Ascending aorta (tissue), 2 donors: ENCODE results near the gene RETREG3. TPM values are rescaled to one million over a fixed set of nuclear protein-coding genes. Genes with fewer than 3 reads are reported as not detected.
"Not testable (repeated sequence)": the region's sequence is repeated elsewhere in the genome, so short reads cannot be mapped to it uniquely, and the experiment has no call there.

Experiments
- DNase-seq, 2 donors: peaks; one replicate each; pipeline ENCODE4 v3.0.0-alpha.2; 2019; ENCODE audit warnings: low spot score in 2 of 2
- H3K27ac ChIP-seq, 2 donors: fragments of 200-600 bp; sonication (generic); one replicate each; pipeline ENCODE4 v1.5.1; 2016 to 2017; ENCODE audit warnings: mild to moderate bottlenecking in 1 of 2
- H3K27me3 ChIP-seq: fragments of 200-600 bp; sonication (generic); one replicate; pipeline ENCODE4 v1.5.1; 2017
- H3K36me3 ChIP-seq, 2 donors: fragments of 200-600 bp; sonication (generic); one replicate each; pipeline ENCODE4 v1.5.1; 2016
- H3K4me1 ChIP-seq, 2 donors: fragments of 200-600 bp; sonication (generic); one replicate each; pipeline ENCODE4 v1.5.1; 2016 to 2017; ENCODE audit warnings: mild to moderate bottlenecking in 1 of 2
- H3K4me3 ChIP-seq, 2 donors: fragments of 200-600 bp; sonication (generic); one replicate each; pipeline ENCODE4 v1.5.1; 2016 to 2017; ENCODE audit warnings: mild to moderate bottlenecking in 1 of 2
- H3K9me3 ChIP-seq, 2 donors: fragments of 200-600 bp; sonication (generic); one replicate each; pipeline ENCODE4 v1.5.1; 2016
- intact Hi-C: fragments of 100-400 bp; cut with DNase I; formaldehyde crosslinking; loops from one replicate; pipeline ENCODE4 v1.15.1; 2023
- total RNA-seq: library from RNA; depleted of rRNA; stranded (reverse); fragments of >200 nt; gene quantifications from one replicate; pipeline ENCODE4 v1.1.0, GENCODE V29; 2016
- TF ChIP-seq, protein P1 (sequence below), 3 experiments: fragments of 200-600 bp in 2 of 3; fragments of 450-650 bp in 1 of 3; sonication (generic) in 2 of 3; IDR thresholded peaks; one replicate each; pipeline ENCODE4 v1.5.1; 2016 to 2019; ENCODE audit warnings: antibody characterized with exemption in 3 of 3, mild to moderate bottlenecking in 1 of 3, moderate library complexity in 1 of 3

The RETREG3 gene
- total RNA-seq, 1 donor from 2014 or later: 51.3 TPM

DNA sequence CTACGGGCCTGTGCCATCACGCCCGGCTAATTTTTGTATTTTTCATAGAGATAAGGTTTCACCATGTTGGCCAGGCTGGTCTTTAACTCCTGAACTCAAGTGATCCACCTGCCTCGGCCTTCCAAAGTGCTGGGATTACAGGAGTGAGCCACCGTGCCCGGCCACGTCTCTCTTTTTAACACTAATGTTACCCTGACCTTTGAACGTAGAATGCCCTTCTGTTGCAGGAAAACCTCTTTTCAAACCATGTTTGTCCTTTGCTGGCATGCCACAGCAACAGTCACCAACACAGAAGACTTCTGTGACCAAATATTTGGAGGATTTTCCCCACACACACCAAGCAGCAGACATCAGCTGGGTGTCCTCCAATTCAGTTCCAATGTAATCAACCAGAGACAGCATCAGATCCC lies 64.3 kb downstream of the RETREG3 start:
- intact Hi-C loops: no loop called here
- H3K4me1 ChIP-seq: no peaks in the 10 kb centered on the region
- no peak overlapping the region for H3K27ac ChIP-seq
- H3K9me3 ChIP-seq: no peaks in the 10 kb centered on the region
- no peak overlapping the region for H3K4me3 ChIP-seq
- DNase-seq: no peak
- TF ChIP-seq, protein P1, sequence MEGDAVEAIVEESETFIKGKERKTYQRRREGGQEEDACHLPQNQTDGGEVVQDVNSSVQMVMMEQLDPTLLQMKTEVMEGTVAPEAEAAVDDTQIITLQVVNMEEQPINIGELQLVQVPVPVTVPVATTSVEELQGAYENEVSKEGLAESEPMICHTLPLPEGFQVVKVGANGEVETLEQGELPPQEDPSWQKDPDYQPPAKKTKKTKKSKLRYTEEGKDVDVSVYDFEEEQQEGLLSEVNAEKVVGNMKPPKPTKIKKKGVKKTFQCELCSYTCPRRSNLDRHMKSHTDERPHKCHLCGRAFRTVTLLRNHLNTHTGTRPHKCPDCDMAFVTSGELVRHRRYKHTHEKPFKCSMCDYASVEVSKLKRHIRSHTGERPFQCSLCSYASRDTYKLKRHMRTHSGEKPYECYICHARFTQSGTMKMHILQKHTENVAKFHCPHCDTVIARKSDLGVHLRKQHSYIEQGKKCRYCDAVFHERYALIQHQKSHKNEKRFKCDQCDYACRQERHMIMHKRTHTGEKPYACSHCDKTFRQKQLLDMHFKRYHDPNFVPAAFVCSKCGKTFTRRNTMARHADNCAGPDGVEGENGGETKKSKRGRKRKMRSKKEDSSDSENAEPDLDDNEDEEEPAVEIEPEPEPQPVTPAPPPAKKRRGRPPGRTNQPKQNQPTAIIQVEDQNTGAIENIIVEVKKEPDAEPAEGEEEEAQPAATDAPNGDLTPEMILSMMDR (IDR thresholded peaks at IDR 0.05): no peak
- peaks cover 35 to 37% of the 10 kb centered on the region in 2 donors for H3K36me3 ChIP-seq
- H3K27me3 ChIP-seq: no peaks in the 10 kb centered on the region

DNA sequence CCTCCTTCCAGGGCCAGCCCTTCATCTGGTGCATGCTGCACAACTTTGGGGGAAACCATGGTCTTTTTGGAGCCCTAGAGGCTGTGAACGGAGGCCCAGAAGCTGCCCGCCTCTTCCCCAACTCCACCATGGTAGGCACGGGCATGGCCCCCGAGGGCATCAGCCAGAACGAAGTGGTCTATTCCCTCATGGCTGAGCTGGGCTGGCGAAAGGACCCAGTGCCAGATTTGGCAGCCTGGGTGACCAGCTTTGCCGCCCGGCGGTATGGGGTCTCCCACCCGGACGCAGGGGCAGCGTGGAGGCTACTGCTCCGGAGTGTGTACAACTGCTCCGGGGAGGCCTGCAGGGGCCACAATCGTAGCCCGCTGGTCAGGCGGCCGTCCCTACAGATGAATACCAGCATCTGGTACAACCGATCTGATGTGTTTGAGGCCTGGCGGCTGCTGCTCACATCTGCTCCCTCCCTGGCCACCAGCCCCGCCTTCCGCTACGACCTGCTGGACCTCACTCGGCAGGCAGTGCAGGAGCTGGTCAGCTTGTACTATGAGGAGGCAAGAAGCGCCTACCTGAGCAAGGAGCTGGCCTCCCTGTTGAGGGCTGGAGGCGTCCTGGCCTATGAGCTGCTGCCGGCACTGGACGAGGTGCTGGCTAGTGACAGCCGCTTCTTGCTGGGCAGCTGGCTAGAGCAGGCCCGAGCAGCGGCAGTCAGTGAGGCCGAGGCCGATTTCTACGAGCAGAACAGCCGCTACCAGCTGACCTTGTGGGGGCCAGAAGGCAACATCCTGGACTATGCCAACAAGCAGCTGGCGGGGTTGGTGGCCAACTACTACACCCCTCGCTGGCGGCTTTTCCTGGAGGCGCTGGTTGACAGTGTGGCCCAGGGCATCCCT lies 65.7 kb downstream of the RETREG3 start:
- H3K36me3 ChIP-seq: peaks cover 47 to 51% of the 10 kb centered on the region in 2 donors
- no peak for DNase-seq

DNA sequence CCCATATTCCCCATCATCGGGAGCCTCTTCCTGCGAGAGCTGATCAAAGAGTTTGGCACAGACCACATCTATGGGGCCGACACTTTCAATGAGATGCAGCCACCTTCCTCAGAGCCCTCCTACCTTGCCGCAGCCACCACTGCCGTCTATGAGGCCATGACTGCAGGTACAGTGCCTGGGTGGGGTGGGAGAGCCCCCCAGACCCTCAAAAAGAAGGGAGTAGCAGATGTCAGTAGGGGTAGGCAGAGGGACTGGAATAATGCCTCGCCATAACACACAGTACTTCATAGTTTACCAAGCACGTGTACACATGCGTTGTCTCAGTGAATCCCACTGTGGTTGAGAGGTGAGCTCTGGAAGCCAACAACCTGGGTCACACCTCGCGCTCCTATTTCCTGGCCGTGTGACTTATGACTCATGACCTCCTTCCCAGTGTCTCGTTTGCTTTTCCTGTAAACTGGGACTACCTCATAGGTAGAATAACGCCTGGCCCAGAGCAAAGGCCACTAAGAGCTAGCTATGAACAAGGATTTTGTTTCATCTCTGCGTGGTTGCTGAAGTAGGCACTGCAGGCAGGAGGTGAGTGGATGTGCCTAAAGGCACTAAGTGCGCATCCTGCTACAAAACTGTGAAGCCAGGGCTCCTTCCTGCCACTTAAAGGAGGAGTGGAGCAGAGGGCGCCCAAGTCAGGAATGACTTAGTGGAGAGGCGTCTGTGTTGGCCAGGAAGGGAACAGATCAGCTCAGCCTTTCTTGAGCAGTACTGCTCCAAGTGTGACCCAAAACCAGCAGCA lies 67.9 kb downstream of the RETREG3 start:
- Histone ChIP-seq H3K27ac (no peak overlapping the region), H3K4me1 (peaks cover 6 to 7% of the 10 kb centered on the region in 2 donors), H3K4me3 (no peak overlapping the region), H3K36me3 (peaks cover 47 to 57% of the 10 kb centered on the region in 2 donors), H3K27me3 (no peaks in the 10 kb centered on the region), H3K9me3 (no peaks in the 10 kb centered on the region)
- TF ChIP-seq, protein P1 (IDR thresholded peaks at IDR 0.05): no peak
- DNase-seq: no peak
- intact Hi-C loops: no loop called here

More for the DNA sequence above, 65.7 kb downstream of the RETREG3 start:
- Histone ChIP-seq H3K9me3 (no peaks in the 10 kb centered on the region), H3K4me1 (no peaks in the 10 kb centered on the region), H3K4me3 (no peak overlapping the region), H3K27me3 (no peaks in the 10 kb centered on the region), H3K27ac (no peak overlapping the region)
- TF ChIP-seq, protein P1 (IDR thresholded peaks at IDR 0.05): no peak
- intact Hi-C loops: no loop called here

DNA sequence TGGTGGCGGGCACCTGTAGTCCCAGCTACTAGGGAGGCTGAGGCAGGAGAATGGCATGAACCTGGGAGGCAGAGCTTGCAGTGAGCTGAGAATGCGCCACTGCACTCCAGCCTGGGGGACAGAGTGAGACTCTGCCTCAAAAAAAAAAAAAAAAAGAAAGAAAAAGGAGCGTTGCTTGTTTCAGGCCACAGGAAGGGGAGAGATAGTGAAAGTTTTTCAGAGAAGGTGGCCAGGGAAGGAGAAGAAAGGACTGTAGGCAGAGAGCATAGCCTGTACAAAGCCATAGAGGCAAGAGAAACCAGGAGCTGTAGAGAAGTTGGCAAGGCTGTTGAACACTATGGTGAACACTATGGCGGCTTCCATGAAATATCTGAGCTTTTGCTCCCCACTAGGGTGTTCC lies 68.6 kb downstream of the RETREG3 start:
- DNase-seq, H3K27ac ChIP-seq, H3K9me3 ChIP-seq, H3K4me3 ChIP-seq, H3K4me1 ChIP-seq, intact Hi-C loops, H3K27me3 ChIP-seq: not testable (repeated sequence)
- peaks cover 47 to 57% of the 10 kb centered on the region in 2 donors for H3K36me3 ChIP-seq

DNA sequence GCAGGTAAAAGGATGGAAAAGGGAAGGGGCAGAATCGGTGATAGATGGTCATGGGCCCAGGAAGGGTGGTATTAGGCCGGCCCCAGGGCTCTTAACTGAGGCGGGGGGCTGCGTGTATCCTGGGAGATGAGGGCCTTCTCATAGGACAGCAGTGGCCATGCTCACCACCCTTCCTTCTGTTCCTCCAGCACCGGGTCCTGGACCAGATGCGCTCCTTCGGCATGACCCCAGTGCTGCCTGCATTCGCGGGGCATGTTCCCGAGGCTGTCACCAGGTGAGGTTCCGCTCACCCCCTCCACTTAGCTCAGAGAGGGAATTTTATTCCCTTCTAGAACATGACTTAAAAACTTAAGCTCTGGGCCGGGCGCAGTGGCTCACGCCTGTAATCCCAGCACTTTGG lies 70.7 kb downstream of the RETREG3 start:
- intact Hi-C loops: loop anchor here (5.0 kb wide), 1 partner anchor 116 kb away; the partner anchor contains the start of gene CAVIN1
- Histone ChIP-seq H3K4me3 (no peak overlapping the region), H3K4me1 (peaks cover 14 to 15% of the 10 kb centered on the region in 2 donors), H3K36me3 (peaks cover 35 to 50% of the 10 kb centered on the region in 2 donors), H3K9me3 (no peaks in the 10 kb centered on the region), H3K27me3 (no peaks in the 10 kb centered on the region), H3K27ac (no peak overlapping the region)
- no peak for DNase-seq
- TF ChIP-seq, protein P1 (IDR thresholded peaks at IDR 0.05): no peak
